Activated T-cell treated with anti-CD3 and anti-CD28 coated beads, Interleukin-2, amount 50 U/mL, for 72 hours (primary cell): Measurements from ENCODE around the gene COMP. TPM values are rescaled to one million over a fixed set of nuclear protein-coding genes. Genes with fewer than 3 reads are reported as not detected.
A peak's percentile ranks its signal among the peaks of the same experiment; 100 is the strongest.

ENCODE experiments used
- ATAC-seq, 2 donors: fragments of 150-1000 bp; cut with Tn5 transposase; replicated peaks in 1 of 2; 2 replicates each; pipeline ENCODE4 v1.10.0; 2021; ENCODE audit warnings: moderate library complexity in 2 of 2, mild to moderate bottlenecking in 1 of 2
- DNase-seq, 2 donors: peaks; one replicate each; pipeline ENCODE4 v3.0.0; 2021 to 2022; ENCODE audit warnings: mixed read lengths in 1 of 2
- H3K27ac Mint-ChIP-seq: one replicate; pipeline ENCODE4 v1.8.0; 2022; ENCODE audit warnings: mild to moderate bottlenecking, moderate library complexity, mixed read lengths
- H3K27me3 Mint-ChIP-seq: one replicate; pipeline ENCODE4 v1.8.0; 2022; ENCODE audit warnings: low read depth, mixed read lengths
- H3K36me3 Mint-ChIP-seq, 2 donors: one replicate each; pipeline ENCODE4 v1.8.0; 2022; ENCODE audit warnings: mixed read lengths in 2 of 2, mild to moderate bottlenecking in 1 of 2; ENCODE audit not compliant: insufficient read depth in 2 of 2
- H3K4me1 Mint-ChIP-seq: one replicate; pipeline ENCODE4 v1.8.0; 2022; ENCODE audit warnings: low read depth, mixed read lengths
- H3K4me3 Mint-ChIP-seq, 2 donors: one replicate each; pipeline ENCODE4 v1.8.0; 2022; ENCODE audit warnings: mild to moderate bottlenecking in 2 of 2, mixed read lengths in 2 of 2, moderate library complexity in 2 of 2
- H3K9me3 Mint-ChIP-seq, 2 donors: one replicate each; pipeline ENCODE4 v1.8.0; 2022; ENCODE audit warnings: mixed read lengths in 2 of 2
- total RNA-seq, 2 donors: library from RNA; stranded (reverse); gene quantifications; one replicate each; pipeline ENCODE4 v1.2.3, GENCODE V29; 2022

COMP gene
- total RNA-seq, 2 donors from 2014 or later, result not detected

- H3K9me3 Mint-ChIP-seq, result no peaks in the 10 kb centered on the region
- H3K27ac Mint-ChIP-seq, result no peak overlapping the region
- DNase-seq, result no peak
- no peaks in the 10 kb centered on the region for H3K4me1 Mint-ChIP-seq
- no peaks in the 10 kb centered on the region for H3K36me3 Mint-ChIP-seq
- no peak for ATAC-seq
- H3K4me3 Mint-ChIP-seq, result no peak overlapping the region
- H3K27me3 Mint-ChIP-seq, result peaks cover 28% of the 10 kb centered on the region
Measured at GRCh38 chr19:18798384-18799352, 7.6 kb upstream of the COMP start.

GRCh38 chr19:18796239-18796638, 5.1 kb upstream of the COMP start:
- ATAC-seq (peak; percentile 40 to 80), DNase-seq (no peak)
- Mint-ChIP-seq H3K36me3 (no peaks in the 10 kb centered on the region), H3K27ac (no peak overlapping the region), H3K9me3 (no peaks in the 10 kb centered on the region), H3K27me3 (peaks cover 47% of the 10 kb centered on the region), H3K4me3 (no peak overlapping the region), H3K4me1 (no peaks in the 10 kb centered on the region)

- ATAC-seq (peak; percentile 9 to 29), DNase-seq (no peak)
- H3K4me3 Mint-ChIP-seq, result no peak overlapping the region
- H3K27ac Mint-ChIP-seq, result no peak overlapping the region
- peaks cover 4% of the 10 kb centered on the region for H3K4me1 Mint-ChIP-seq
- no peaks in the 10 kb centered on the region for H3K9me3 Mint-ChIP-seq
- peaks cover 54% of the 10 kb centered on the region for H3K27me3 Mint-ChIP-seq
- H3K36me3 Mint-ChIP-seq, result no peaks in the 10 kb centered on the region
Measured at GRCh38 chr19:18795540-18795939, 4.4 kb upstream of the COMP start.

- Mint-ChIP-seq H3K4me1 (peaks cover 10% of the 10 kb centered on the region), H3K27ac (no peak overlapping the region), H3K9me3 (no peaks in the 10 kb centered on the region), H3K36me3 (peaks cover 2 to 3% of the 10 kb centered on the region in 2 donors), H3K4me3 (no peak overlapping the region), H3K27me3 (peaks cover 62% of the 10 kb centered on the region)
- ATAC-seq, result no peak
- DNase-seq, result no peak
Measured at GRCh38 chr19:18794692-18795091, 3.6 kb upstream of the COMP start.

- H3K27me3 Mint-ChIP-seq, result peaks cover 70% of the 10 kb centered on the region
- ATAC-seq (no peak), DNase-seq (no peak)
- H3K27ac Mint-ChIP-seq, result no peak overlapping the region
- no peaks in the 10 kb centered on the region for H3K9me3 Mint-ChIP-seq
- H3K4me3 Mint-ChIP-seq, result no peak overlapping the region
- H3K4me1 Mint-ChIP-seq, result peaks cover 16% of the 10 kb centered on the region
- peaks cover 3 to 4% of the 10 kb centered on the region in 2 donors for H3K36me3 Mint-ChIP-seq
Measured at GRCh38 chr19:18794029-18794313, 2.9 kb upstream of the COMP start.

GRCh38 chr19:18793144-18794028, 2.3 kb upstream of the COMP start:
- ATAC-seq (no peak), DNase-seq (no peak)
- H3K36me3 Mint-ChIP-seq, result peaks cover 3 to 4% of the 10 kb centered on the region in 2 donors
- H3K4me3 Mint-ChIP-seq, result no peak overlapping the region
- no peak overlapping the region for H3K27ac Mint-ChIP-seq
- H3K4me1 Mint-ChIP-seq, result peaks cover 20% of the 10 kb centered on the region
- H3K27me3 Mint-ChIP-seq, result peaks cover 73% of the 10 kb centered on the region
- no peaks in the 10 kb centered on the region for H3K9me3 Mint-ChIP-seq

- Mint-ChIP-seq H3K27me3 (peaks cover 73% of the 10 kb centered on the region), H3K4me1 (peaks cover 24% of the 10 kb centered on the region), H3K27ac (no peak overlapping the region), H3K36me3 (peaks cover 4 to 6% of the 10 kb centered on the region in 2 donors), H3K9me3 (no peaks in the 10 kb centered on the region), H3K4me3 (no peak overlapping the region)
- DNase-seq, result no peak
- ATAC-seq, result no peak
Measured at GRCh38 chr19:18792661-18793060, 1.6 kb upstream of the COMP start.

GRCh38 chr19:18791315-18791678, 192 bp upstream of the COMP start:
- H3K9me3 Mint-ChIP-seq, result no peaks in the 10 kb centered on the region
- H3K27ac Mint-ChIP-seq, result no peak overlapping the region
- peaks cover 31% of the 10 kb centered on the region for H3K4me1 Mint-ChIP-seq
- H3K4me3 Mint-ChIP-seq, result no peak overlapping the region
- ATAC-seq (no peak), DNase-seq (no peak)
- H3K36me3 Mint-ChIP-seq, result peaks cover 4 to 9% of the 10 kb centered on the region in 2 donors
- H3K27me3 Mint-ChIP-seq, result peaks cover 74% of the 10 kb centered on the region

GRCh38 chr19:18789883-18790565, 1.1 kb downstream of the COMP start:
- Mint-ChIP-seq H3K4me1 (peaks cover 43% of the 10 kb centered on the region), H3K27ac (peak overlapping the region; percentile 38), H3K9me3 (no peaks in the 10 kb centered on the region), H3K4me3 (peak overlapping the region; percentile 73 to 88), H3K27me3 (peaks cover 82% of the 10 kb centered on the region), H3K36me3 (peaks cover 4 to 9% of the 10 kb centered on the region in 2 donors)
- ATAC-seq, result peak; percentile 4 to 28
- peak in 1 of 2 donors; percentile 28 for DNase-seq

GRCh38 chr19:18789422-18789869, 1.7 kb downstream of the COMP start:
- peaks cover 43% of the 10 kb centered on the region for H3K4me1 Mint-ChIP-seq
- no peaks in the 10 kb centered on the region for H3K9me3 Mint-ChIP-seq
- peak overlapping the region; percentile 75 to 88 for H3K4me3 Mint-ChIP-seq
- H3K27me3 Mint-ChIP-seq, result peaks cover 87% of the 10 kb centered on the region
- DNase-seq, result no peak
- no peak overlapping the region for H3K27ac Mint-ChIP-seq
- no peak for ATAC-seq
- peaks cover 4 to 9% of the 10 kb centered on the region in 2 donors for H3K36me3 Mint-ChIP-seq

- Mint-ChIP-seq H3K9me3 (no peaks in the 10 kb centered on the region), H3K4me1 (peaks cover 43% of the 10 kb centered on the region), H3K36me3 (peaks cover 4 to 9% of the 10 kb centered on the region in 2 donors), H3K27me3 (peaks cover 86% of the 10 kb centered on the region), H3K4me3 (peak overlapping the region; percentile 75 to 88), H3K27ac (no peak overlapping the region)
- DNase-seq (no peak), ATAC-seq (no peak)
Measured at GRCh38 chr19:18788529-18789421, 2.3 kb downstream of the COMP start.
